GM23338 (cell line): ENCODE data around the gene KRAS.

Experiments
- CREB1 ChIP-seq: fragments of 250-450 bp; sonication (Bioruptor Pico); IDR thresholded peaks from 2 replicates; pipeline ENCODE4 v1.5.0; 2020; ENCODE audit warnings: low read depth, mild to moderate bottlenecking, moderate library complexity
- CTCF ChIP-seq, 2 experiments: fragments of 200-600 bp in 1 of 2; sonication (generic) in 1 of 2; conservative IDR thresholded peaks; 2 replicates each; pipeline versions ENCODE4 v1.5.1 to v1.6.1; 2016 to 2017; ENCODE audit warnings: antibody characterized with exemption in 2 of 2, low read depth in 2 of 2, mild to moderate bottlenecking in 2 of 2, moderate library complexity in 1 of 2
- ETS1 ChIP-seq: IDR thresholded peaks from 2 replicates; pipeline ENCODE4 v1.6.1; 2016; ENCODE audit warnings: antibody characterized with exemption
- EZH2 ChIP-seq: fragments of 200-600 bp; sonication (generic); IDR thresholded peaks from one replicate; pipeline ENCODE4 v1.8.0; 2017; ENCODE audit warnings: antibody characterized with exemption, mild to moderate bottlenecking, low read depth; ENCODE audit not compliant: unreplicated experiment
- EZH2phosphoT487 ChIP-seq: fragments of 200-600 bp; sonication (generic); IDR thresholded peaks from one replicate; pipeline ENCODE4 v1.8.1; 2018; ENCODE audit warnings: antibody characterized with exemption; ENCODE audit not compliant: unreplicated experiment
- JUNB ChIP-seq: IDR thresholded peaks from one replicate; pipeline ENCODE4 v1.6.1; 2016; ENCODE audit warnings: antibody characterized with exemption; ENCODE audit not compliant: unreplicated experiment
- POLR2AphosphoS5 ChIP-seq: IDR thresholded peaks from 2 replicates; pipeline ENCODE4 v1.6.1; 2016; ENCODE audit warnings: antibody characterized with exemption, low read depth
- REST ChIP-seq: IDR thresholded peaks from one replicate; pipeline ENCODE4 v1.6.1; 2018; ENCODE audit warnings: antibody characterized with exemption; ENCODE audit not compliant: unreplicated experiment

GRCh38 chr12:25263594-25263993 lies 12.9 kb upstream of the KRAS start:
- no peak for TF ChIP-seq CTCF (conservative IDR thresholded peaks at IDR 0.05; ENCODE audit: low read depth in 2 of 2)
- TF ChIP-seq EZH2, result no peak
- TF ChIP-seq EZH2phosphoT487, result no peak
- TF ChIP-seq POLR2AphosphoS5, result no peak
- TF ChIP-seq CREB1 (CRISPR knock-in tag), result no peak
- TF ChIP-seq ETS1, result no peak
- no peak for TF ChIP-seq JUNB
- no peak for TF ChIP-seq REST
